ENCODE data around the gene LRRC7.

- TF ChIP-seq, protein P1, sequence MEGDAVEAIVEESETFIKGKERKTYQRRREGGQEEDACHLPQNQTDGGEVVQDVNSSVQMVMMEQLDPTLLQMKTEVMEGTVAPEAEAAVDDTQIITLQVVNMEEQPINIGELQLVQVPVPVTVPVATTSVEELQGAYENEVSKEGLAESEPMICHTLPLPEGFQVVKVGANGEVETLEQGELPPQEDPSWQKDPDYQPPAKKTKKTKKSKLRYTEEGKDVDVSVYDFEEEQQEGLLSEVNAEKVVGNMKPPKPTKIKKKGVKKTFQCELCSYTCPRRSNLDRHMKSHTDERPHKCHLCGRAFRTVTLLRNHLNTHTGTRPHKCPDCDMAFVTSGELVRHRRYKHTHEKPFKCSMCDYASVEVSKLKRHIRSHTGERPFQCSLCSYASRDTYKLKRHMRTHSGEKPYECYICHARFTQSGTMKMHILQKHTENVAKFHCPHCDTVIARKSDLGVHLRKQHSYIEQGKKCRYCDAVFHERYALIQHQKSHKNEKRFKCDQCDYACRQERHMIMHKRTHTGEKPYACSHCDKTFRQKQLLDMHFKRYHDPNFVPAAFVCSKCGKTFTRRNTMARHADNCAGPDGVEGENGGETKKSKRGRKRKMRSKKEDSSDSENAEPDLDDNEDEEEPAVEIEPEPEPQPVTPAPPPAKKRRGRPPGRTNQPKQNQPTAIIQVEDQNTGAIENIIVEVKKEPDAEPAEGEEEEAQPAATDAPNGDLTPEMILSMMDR (IDR thresholded peaks at IDR 0.05): no peak
- TF ChIP-seq POLR2A (IDR thresholded peaks at IDR 0.05) (no peak), EP300 (IDR thresholded peaks at IDR 0.05) (no peak)
These were observed 470.3 kb downstream of the LRRC7 start for GRCh38 chr1:70038025-70038424.
